Measurements from ENCODE around the gene PTOV1. TPM values are rescaled to one million over a fixed set of nuclear protein-coding genes. Genes with fewer than 3 reads are reported as not detected.

PTOV1 gene
- 96.3 and 103 TPM in 2 replicates for total RNA-seq

GRCh38 chr19:49850487-49851342 is at the start of gene PTOV1:
Gene PTOV1, plus strand, starts transcription at chr19:49851159.

GRCh38 chr19:49812997-49813861 is 37.7 kb upstream of the PTOV1 start, which contains the start of gene FUZ:
Gene FUZ, minus strand, starts transcription at chr19:49813292. Its CDS starts 186 bp downstream, at chr19:49813106.

GRCh38 chr19:49817964-49818648 is 32.9 kb upstream of the PTOV1 start, which contains the start of gene MED25:
Gene MED25, plus strand, starts transcription at chr19:49818289. Its CDS starts 53 bp downstream, at chr19:49818342.

GRCh38 chr19:49866933-49867782 is 16.2 kb downstream of the PTOV1 start, which contains the start of gene PNKP:
Gene PNKP, minus strand, starts transcription at chr19:49867576. Its CDS starts 372 bp downstream, at chr19:49867204.

GRCh38 chr19:49877020-49877878 is 26.3 kb downstream of the PTOV1 start, which contains the start of the genes AKT1S1 and TBC1D17:
Gene AKT1S1, minus strand, starts transcription at chr19:49877355. Its CDS starts 4,060 bp downstream, at chr19:49873295.
Gene TBC1D17, plus strand, starts transcription at chr19:49877702. Its CDS starts 22 bp downstream, at chr19:49877724.

GRCh38 chr19:49896863-49897621 is 46.1 kb downstream of the PTOV1 start, which contains the start of gene IL4I1:
Gene IL4I1, minus strand, starts transcription at chr19:49896887. Its CDS starts 727 bp downstream, at chr19:49896160.

Other genes with a start within 250 kb of the PTOV1 start
- 64.7 and 94.1 TPM in 2 replicates for gene RRAS, start 211.0 kb upstream of the PTOV1 start, total RNA-seq
- 28.4 and 28.6 TPM in 2 replicates for gene SCAF1, start 208.9 kb upstream of the PTOV1 start, total RNA-seq
- gene IRF3, start 185.3 kb upstream of the PTOV1 start, total RNA-seq = 94.8 and 99.3 TPM in 2 replicates
- gene BCL2L12, start 185.2 kb upstream of the PTOV1 start, total RNA-seq = 35.8 and 37.2 TPM in 2 replicates
- 389 and 416 TPM in 2 replicates for gene PRMT1, start 173.9 kb upstream of the PTOV1 start, total RNA-seq
- 0.67 and 0.74 TPM in 2 replicates for gene ADM5, start 161.6 kb upstream of the PTOV1 start, total RNA-seq
- gene CPT1C, start 160.0 kb upstream of the PTOV1 start, total RNA-seq = 17.7 and 19.3 TPM in 2 replicates
- gene TSKS, start 87.9 kb upstream of the PTOV1 start, total RNA-seq = not detected in 2 replicates
- gene AP2A1, start 84.2 kb upstream of the PTOV1 start, total RNA-seq = 136 and 142 TPM in 2 replicates
- 30.1 and 31.8 TPM in 2 replicates for gene FUZ, start 37.9 kb upstream of the PTOV1 start, total RNA-seq
- 28.4 and 28.7 TPM in 2 replicates for gene MED25, start 32.9 kb upstream of the PTOV1 start, total RNA-seq
- 45.2 and 49.8 TPM in 2 replicates for gene PNKP, start 16.4 kb downstream of the PTOV1 start, total RNA-seq
- 32.9 and 33.5 TPM in 2 replicates for gene AKT1S1, start 26.2 kb downstream of the PTOV1 start, total RNA-seq
- 26.3 and 26.6 TPM in 2 replicates for gene TBC1D17, start 26.5 kb downstream of the PTOV1 start, total RNA-seq
- gene IL4I1, start 45.7 kb downstream of the PTOV1 start, total RNA-seq = 0.17 and 0.30 TPM in 2 replicates
- 17.0 and 18.6 TPM in 2 replicates for gene ATF5, start 78.0 kb downstream of the PTOV1 start, total RNA-seq
- 57.1 and 57.3 TPM in 2 replicates for gene NUP62, start 78.3 kb downstream of the PTOV1 start, total RNA-seq
- gene SIGLEC11, start 110.0 kb downstream of the PTOV1 start, total RNA-seq = not detected in 2 replicates
- 25.9 and 28.2 TPM in 2 replicates for gene VRK3, start 174.2 kb downstream of the PTOV1 start, total RNA-seq
- gene ZNF473, start 174.8 kb downstream of the PTOV1 start, total RNA-seq = 5.4 TPM in 2 replicates

Data from bronchus fibroblast of lung (primary cell).